Transverse colon (tissue), 4 donors: ENCODE measurements around the gene SUGCT. TPM values are rescaled to one million over a fixed set of nuclear protein-coding genes. Genes with fewer than 3 reads are reported as not detected.
A peak's percentile ranks its signal among the peaks of the same experiment; 100 is the strongest.

Experiments
- DNase-seq: peaks from one replicate; pipeline ENCODE4 v3.0.0-alpha.2; 2019
- H3K27ac ChIP-seq, 4 donors: fragments of 200-600 bp; sonication (generic); 2 replicates each; pipeline ENCODE4 v1.5.1; 2016 to 2018; ENCODE audit warnings: inconsistent platforms in 4 of 4
- H3K27me3 ChIP-seq: fragments of 200-600 bp; sonication (generic); 2 replicates; pipeline ENCODE4 v1.5.1; 2017; ENCODE audit warnings: inconsistent platforms
- H3K36me3 ChIP-seq, 4 donors: fragments of 200-600 bp; sonication (generic); 2 replicates each; pipeline ENCODE4 v1.5.1; 2017 to 2019; ENCODE audit warnings: inconsistent platforms in 4 of 4
- H3K4me1 ChIP-seq, 4 donors: fragments of 200-600 bp; sonication (generic); 2 replicates each; pipeline ENCODE4 v1.5.1; 2017 to 2020; ENCODE audit warnings: inconsistent platforms in 4 of 4
- H3K4me3 ChIP-seq, 4 donors: fragments of 200-600 bp; sonication (generic); 1 replicate in 1 of 4; 2 replicates in 3 of 4; pipeline versions ENCODE4 v1.5.1 to v1.6.1; 2017 to 2019; ENCODE audit warnings: inconsistent platforms in 4 of 4
- H3K9me3 ChIP-seq, 2 donors: fragments of 200-600 bp; sonication (generic); 2 replicates each; pipeline ENCODE4 v1.5.1; 2017 to 2019; ENCODE audit warnings: inconsistent platforms in 2 of 2
- CTCF ChIP-seq, 5 experiments: fragments of 200-600 bp in 3 of 5; fragments of 450-650 bp in 2 of 5; sonication (generic) in 3 of 5; IDR thresholded peaks; 1 replicate in 2 of 5; 2 replicates in 3 of 5; pipeline ENCODE4 v1.5.1; 2016 to 2017; ENCODE audit warnings: antibody characterized with exemption in 5 of 5, inconsistent platforms in 3 of 5, mild to moderate bottlenecking in 2 of 5, moderate library complexity in 1 of 5
- EP300 ChIP-seq: sonication (generic); formaldehyde crosslinking; IDR thresholded peaks from one replicate; pipeline ENCODE4 v1.6.1; 2017; ENCODE audit warnings: antibody characterized with exemption, low read depth
- POLR2A ChIP-seq: fragments of 450-650 bp; IDR thresholded peaks from one replicate; pipeline ENCODE4 v1.6.1; 2016; ENCODE audit warnings: antibody characterized with exemption, mild to moderate bottlenecking, moderate library complexity
- POLR2AphosphoS5 ChIP-seq, 3 donors: sonication (generic); formaldehyde crosslinking; IDR thresholded peaks; one replicate each; pipeline ENCODE4 v1.6.1; 2016; ENCODE audit warnings: antibody characterized with exemption in 3 of 3
- WGBS, 2 donors: methylation state at CpG; one replicate each; pipeline ENCODE4 v1.1.5; 2018; ENCODE audit warnings: low coverage in 1 of 2; 5-methylcytosine and 5-hydroxymethylcytosine counted together
- in situ Hi-C, 4 donors: fragments of 200-750 bp; cut with MboI; loops; one replicate each; pipeline versions ENCODE4 v1.15.0 to v1.15.1; 2017; ENCODE audit warnings: low sequenced_read_pairs in 3 of 4, low pct_ligation_motif_present in 1 of 4, low pct_unique_long_range_greater_than_20kb in 1 of 4
- intact Hi-C: fragments of 100-400 bp; cut with DNase I; formaldehyde crosslinking; loops from one replicate; pipeline ENCODE4 v1.15.1; 2023; ENCODE audit warnings: low total_unique reads
- total RNA-seq, 4 donors: library from RNA; depleted of rRNA; stranded (reverse); fragments of >200 nt; gene quantifications; one replicate each; pipeline ENCODE4 v1.1.0, GENCODE V29; 2016

Gene SUGCT
- total RNA-seq, 4 donors from 2014 or later = 2.6 to 44.5 (median 15.9) TPM

GRCh38 chr7:40733114-40733513 is 598.3 kb downstream of the SUGCT start:
- Histone ChIP-seq H3K4me3 (no peak overlapping the region), H3K36me3 (no peaks in the 10 kb centered on the region), H3K27ac (no peak overlapping the region), H3K9me3 (no peaks in the 10 kb centered on the region), H3K27me3 (no peaks in the 10 kb centered on the region), H3K4me1 (peaks cover 0 to 4% (median 0%) of the 10 kb centered on the region in 4 donors)
- TF ChIP-seq POLR2A (no peak), CTCF (IDR thresholded peaks at IDR 0.05) (no peak), EP300 (no peak), POLR2AphosphoS5 (IDR thresholded peaks at IDR 0.05) (no peak)
- in situ Hi-C loops (no loop called here), intact Hi-C loops (no loop called here)
- no peak for DNase-seq

GRCh38 chr7:40733578-40733977 is 598.8 kb downstream of the SUGCT start:
- TF ChIP-seq CTCF (IDR thresholded peaks at IDR 0.05) (no peak), POLR2A (no peak), EP300 (no peak), POLR2AphosphoS5 (IDR thresholded peaks at IDR 0.05) (no peak)
- in situ Hi-C loops = no loop called here
- DNase-seq = peak; percentile 13

GRCh38 chr7:40739257-40739656 is 604.5 kb downstream of the SUGCT start:
- Histone ChIP-seq H3K27me3 (no peaks in the 10 kb centered on the region), H3K4me1 (no peaks in the 10 kb centered on the region), H3K4me3 (no peak overlapping the region), H3K36me3 (no peaks in the 10 kb centered on the region), H3K9me3 (peaks cover 4 to 7% of the 10 kb centered on the region in 2 donors), H3K27ac (no peak overlapping the region)
- no peak for TF ChIP-seq POLR2AphosphoS5 (IDR thresholded peaks at IDR 0.05)
- TF ChIP-seq EP300 = no peak
- no peak for TF ChIP-seq POLR2A
- no peak for TF ChIP-seq CTCF (IDR thresholded peaks at IDR 0.05)
- intact Hi-C loops = no loop called here
- in situ Hi-C loops = no loop called here
- no peak for DNase-seq
- WGBS, 2 donors = 93 to 100% methylated on average over 2 of the region's 2 CpGs

More at GRCh38 chr7:40733578-40733977, 598.8 kb downstream of the SUGCT start:
- peaks cover 0 to 4% (median 0%) of the 10 kb centered on the region in 4 donors for H3K4me1 ChIP-seq
- no peaks in the 10 kb centered on the region for H3K36me3 ChIP-seq
- intact Hi-C loops = no loop called here
- no peak overlapping the region for H3K4me3 ChIP-seq
- 26 to 30% methylated on average over 5 of the region's 5 CpGs for whole genome bisulfite sequencing, 2 donors
- H3K9me3 ChIP-seq = no peaks in the 10 kb centered on the region
- no peaks in the 10 kb centered on the region for H3K27me3 ChIP-seq
- no peak overlapping the region for H3K27ac ChIP-seq

GRCh38 chr7:40742270-40742669 is 607.5 kb downstream of the SUGCT start:
- Histone ChIP-seq H3K9me3 (peaks cover 4 to 7% of the 10 kb centered on the region in 2 donors), H3K27ac (no peak overlapping the region), H3K36me3 (no peaks in the 10 kb centered on the region), H3K4me1 (no peaks in the 10 kb centered on the region), H3K4me3 (no peak overlapping the region), H3K27me3 (no peaks in the 10 kb centered on the region)
- DNase-seq = no peak
- in situ Hi-C loops = no loop called here
- intact Hi-C loops = no loop called here
- 84 to 92% methylated on average over 2 to 7 of the region's 7 CpGs for WGBS, 2 donors
- TF ChIP-seq POLR2A (no peak), POLR2AphosphoS5 (IDR thresholded peaks at IDR 0.05) (no peak), EP300 (no peak), CTCF (IDR thresholded peaks at IDR 0.05) (no peak)
